ENCODE data around the gene LDHD.

LDHD gene

GRCh38 chr16:75068085-75069031, 48.2 kb downstream of the LDHD start:
- TF ChIP-seq ZFX (IDR thresholded peaks at IDR 0.05; ENCODE audit: borderline replicate concordance) (no peak), CTCF (IDR thresholded peaks at IDR 0.05) (no peak)
- H3K27ac ChIP-seq: no peak overlapping the region

- TF ChIP-seq CTCF (IDR thresholded peaks at IDR 0.05) (no peak), ZFX (IDR thresholded peaks at IDR 0.05; ENCODE audit: borderline replicate concordance) (no peak)
- H3K27ac ChIP-seq: no peak overlapping the region
Measured at GRCh38 chr16:75066861-75067447, 49.6 kb downstream of the LDHD start.

GRCh38 chr16:75065521-75066149, 50.9 kb downstream of the LDHD start:
- no peak for TF ChIP-seq ZFX (IDR thresholded peaks at IDR 0.05; ENCODE audit: borderline replicate concordance)
- no peak for TF ChIP-seq CTCF (IDR thresholded peaks at IDR 0.05)

GRCh38 chr16:75065149-75065505, 51.5 kb downstream of the LDHD start:
- TF ChIP-seq ZFX (IDR thresholded peaks at IDR 0.05; ENCODE audit: borderline replicate concordance): no peak
- TF ChIP-seq CTCF (IDR thresholded peaks at IDR 0.05): no peak
- H3K27ac ChIP-seq: no peak overlapping the region

More at GRCh38 chr16:75065521-75066149, 50.9 kb downstream of the LDHD start:
- H3K27ac ChIP-seq: no peak overlapping the region

- TF ChIP-seq CTCF (IDR thresholded peaks at IDR 0.05) (no peak), ZFX (IDR thresholded peaks at IDR 0.05; ENCODE audit: borderline replicate concordance) (no peak)
- no peak overlapping the region for H3K27ac ChIP-seq
Measured at GRCh38 chr16:75064403-75065148, 52.0 kb downstream of the LDHD start.

GRCh38 chr16:75063549-75064088, 53.0 kb downstream of the LDHD start:
- no peak overlapping the region for H3K27ac ChIP-seq

More at GRCh38 chr16:75063549-75064088, 53.0 kb downstream of the LDHD start:
- TF ChIP-seq ZFX (IDR thresholded peaks at IDR 0.05; ENCODE audit: borderline replicate concordance) (no peak), CTCF (IDR thresholded peaks at IDR 0.05) (no peak)

Data from 22Rv1 (cell line).